Transverse colon (tissue), 4 donors: ENCODE data around the gene SIRT2.

Experiments used
- EP300 ChIP-seq: sonication (generic); formaldehyde crosslinking; IDR thresholded peaks from one replicate; pipeline ENCODE4 v1.6.1; 2017; ENCODE audit warnings: antibody characterized with exemption, low read depth
- POLR2AphosphoS5 ChIP-seq, 3 donors: sonication (generic); formaldehyde crosslinking; IDR thresholded peaks; one replicate each; pipeline ENCODE4 v1.6.1; 2016; ENCODE audit warnings: antibody characterized with exemption in 3 of 3
- TF ChIP-seq, protein P1 (sequence below), 5 experiments: fragments of 200-600 bp in 3 of 5; fragments of 450-650 bp in 2 of 5; sonication (generic) in 3 of 5; IDR thresholded peaks; 1 replicate in 2 of 5; 2 replicates in 3 of 5; pipeline ENCODE4 v1.5.1; 2016 to 2017; ENCODE audit warnings: antibody characterized with exemption in 5 of 5, inconsistent platforms in 3 of 5, mild to moderate bottlenecking in 2 of 5, moderate library complexity in 1 of 5

- TF ChIP-seq, protein P1, sequence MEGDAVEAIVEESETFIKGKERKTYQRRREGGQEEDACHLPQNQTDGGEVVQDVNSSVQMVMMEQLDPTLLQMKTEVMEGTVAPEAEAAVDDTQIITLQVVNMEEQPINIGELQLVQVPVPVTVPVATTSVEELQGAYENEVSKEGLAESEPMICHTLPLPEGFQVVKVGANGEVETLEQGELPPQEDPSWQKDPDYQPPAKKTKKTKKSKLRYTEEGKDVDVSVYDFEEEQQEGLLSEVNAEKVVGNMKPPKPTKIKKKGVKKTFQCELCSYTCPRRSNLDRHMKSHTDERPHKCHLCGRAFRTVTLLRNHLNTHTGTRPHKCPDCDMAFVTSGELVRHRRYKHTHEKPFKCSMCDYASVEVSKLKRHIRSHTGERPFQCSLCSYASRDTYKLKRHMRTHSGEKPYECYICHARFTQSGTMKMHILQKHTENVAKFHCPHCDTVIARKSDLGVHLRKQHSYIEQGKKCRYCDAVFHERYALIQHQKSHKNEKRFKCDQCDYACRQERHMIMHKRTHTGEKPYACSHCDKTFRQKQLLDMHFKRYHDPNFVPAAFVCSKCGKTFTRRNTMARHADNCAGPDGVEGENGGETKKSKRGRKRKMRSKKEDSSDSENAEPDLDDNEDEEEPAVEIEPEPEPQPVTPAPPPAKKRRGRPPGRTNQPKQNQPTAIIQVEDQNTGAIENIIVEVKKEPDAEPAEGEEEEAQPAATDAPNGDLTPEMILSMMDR (IDR thresholded peaks at IDR 0.05) = no peak
- TF ChIP-seq POLR2AphosphoS5 (IDR thresholded peaks at IDR 0.05) (no peak), EP300 (no peak)
Measured at GRCh38 chr19:38946229-38947010, 47.0 kb upstream of the SIRT2 start.
